ENCODE results near the gene TFPI2. TPM values are rescaled to one million over a fixed set of nuclear protein-coding genes. Genes with fewer than 3 reads are reported as not detected.
"Not testable (repeated sequence)": the region's sequence is repeated elsewhere in the genome, so short reads cannot be mapped to it uniquely, and the experiment has no call there.

Gene TFPI2
- total and polyA plus RNA-seq, 4 donors, result 1.4 to 9.1 (median 3.6) TPM

GRCh38 chr7:93920496-93921182 lies 30.1 kb upstream of the TFPI2 start:
- TF ChIP-seq HNF4G (IDR thresholded peaks at IDR 0.05) (no peak), EGR1 (IDR thresholded peaks at IDR 0.05; ENCODE audit: low read depth in 2 of 2) (no peak), JUND (IDR thresholded peaks at IDR 0.05) (no peak), FOXA1 (IDR thresholded peaks at IDR 0.05) (no peak)
- H3K9ac ChIP-seq (ENCODE audit: low read depth in 1 of 2, low read length in 2 of 2), result no peak overlapping the region
- peaks cover 0 to 7% (median 0%) of the 10 kb centered on the region in 4 donors for H3K27me3 ChIP-seq (ENCODE audit: control insufficient read depth in 4 of 4, insufficient read depth in 4 of 4, low read length in 3 of 4)
- peaks cover 0 to 9% (median 4%) of the 10 kb centered on the region in 4 donors for H3K4me1 ChIP-seq (ENCODE audit: control insufficient read depth in 4 of 4, insufficient read depth in 4 of 4, low read length in 3 of 4)
- WGBS, result 68% methylated on average over 6 of the region's 6 CpGs
- H3K9me3 ChIP-seq (ENCODE audit: control insufficient read depth in 4 of 4, low read length in 3 of 4), result no peaks in the 10 kb centered on the region
- H3K4me3 ChIP-seq (ENCODE audit: low read depth in 1 of 3, low read length in 3 of 3), result no peak overlapping the region
- no peaks in the 10 kb centered on the region for H3K36me3 ChIP-seq (ENCODE audit: control insufficient read depth in 4 of 4, insufficient read depth in 3 of 4, low read depth in 1 of 4, low read length in 3 of 4)
- DNase-seq (ENCODE audit: low spot score), result no peak
- H3K27ac ChIP-seq (ENCODE audit: low read depth in 1 of 2, low read length in 2 of 2), result peak overlapping the region; percentile 13 to 46

GRCh38 chr7:93916315-93916714 lies 25.8 kb upstream of the TFPI2 start:
- H3K4me1 ChIP-seq (ENCODE audit: control insufficient read depth in 4 of 4, insufficient read depth in 4 of 4, low read length in 3 of 4); H3K27ac ChIP-seq (ENCODE audit: low read depth in 1 of 2, low read length in 2 of 2); H3K9me3 ChIP-seq (ENCODE audit: control insufficient read depth in 4 of 4, low read length in 3 of 4); H3K27me3 ChIP-seq (ENCODE audit: control insufficient read depth in 4 of 4, insufficient read depth in 4 of 4, low read length in 3 of 4); DNase-seq (ENCODE audit: low spot score); H3K9ac ChIP-seq (ENCODE audit: low read depth in 1 of 2, low read length in 2 of 2); H3K4me3 ChIP-seq (ENCODE audit: low read depth in 1 of 3, low read length in 3 of 3); H3K36me3 ChIP-seq (ENCODE audit: control insufficient read depth in 4 of 4, insufficient read depth in 3 of 4, low read depth in 1 of 4, low read length in 3 of 4): not testable (repeated sequence)
- WGBS, result 78% methylated on average over 4 of the region's 4 CpGs

GRCh38 chr7:93915888-93916287 lies 25.3 kb upstream of the TFPI2 start:
- not testable (repeated sequence) for H3K27ac ChIP-seq (ENCODE audit: low read depth in 1 of 2, low read length in 2 of 2); H3K9ac ChIP-seq (ENCODE audit: low read depth in 1 of 2, low read length in 2 of 2)

GRCh38 chr7:93915206-93915842 lies 24.8 kb upstream of the TFPI2 start:
- DNase-seq (ENCODE audit: low spot score); H3K27me3 ChIP-seq (ENCODE audit: control insufficient read depth in 4 of 4, insufficient read depth in 4 of 4, low read length in 3 of 4); H3K9ac ChIP-seq (ENCODE audit: low read depth in 1 of 2, low read length in 2 of 2); H3K4me1 ChIP-seq (ENCODE audit: control insufficient read depth in 4 of 4, insufficient read depth in 4 of 4, low read length in 3 of 4); H3K36me3 ChIP-seq (ENCODE audit: control insufficient read depth in 4 of 4, insufficient read depth in 3 of 4, low read depth in 1 of 4, low read length in 3 of 4); H3K4me3 ChIP-seq (ENCODE audit: low read depth in 1 of 3, low read length in 3 of 3); H3K9me3 ChIP-seq (ENCODE audit: control insufficient read depth in 4 of 4, low read length in 3 of 4); H3K27ac ChIP-seq (ENCODE audit: low read depth in 1 of 2, low read length in 2 of 2): not testable (repeated sequence)
- WGBS, result 72% methylated on average over 3 of the region's 3 CpGs

More at GRCh38 chr7:93915888-93916287, 25.3 kb upstream of the TFPI2 start:
- DNase-seq (ENCODE audit: low spot score); H3K4me1 ChIP-seq (ENCODE audit: control insufficient read depth in 4 of 4, insufficient read depth in 4 of 4, low read length in 3 of 4); H3K27me3 ChIP-seq (ENCODE audit: control insufficient read depth in 4 of 4, insufficient read depth in 4 of 4, low read length in 3 of 4); H3K4me3 ChIP-seq (ENCODE audit: low read depth in 1 of 3, low read length in 3 of 3); H3K9me3 ChIP-seq (ENCODE audit: control insufficient read depth in 4 of 4, low read length in 3 of 4); H3K36me3 ChIP-seq (ENCODE audit: control insufficient read depth in 4 of 4, insufficient read depth in 3 of 4, low read depth in 1 of 4, low read length in 3 of 4): not testable (repeated sequence)

GRCh38 chr7:93914581-93915066 lies 24.1 kb upstream of the TFPI2 start:
- no peak overlapping the region for H3K9ac ChIP-seq (ENCODE audit: low read depth in 1 of 2, low read length in 2 of 2)
- H3K27me3 ChIP-seq (ENCODE audit: control insufficient read depth in 4 of 4, insufficient read depth in 4 of 4, low read length in 3 of 4), result no peaks in the 10 kb centered on the region
- H3K36me3 ChIP-seq (ENCODE audit: control insufficient read depth in 4 of 4, insufficient read depth in 3 of 4, low read depth in 1 of 4, low read length in 3 of 4), result no peaks in the 10 kb centered on the region
- DNase-seq (ENCODE audit: low spot score), result no peak
- H3K27ac ChIP-seq (ENCODE audit: low read depth in 1 of 2, low read length in 2 of 2), result no peak overlapping the region
- no peaks in the 10 kb centered on the region for H3K4me1 ChIP-seq (ENCODE audit: control insufficient read depth in 4 of 4, insufficient read depth in 4 of 4, low read length in 3 of 4)
- no peak overlapping the region for H3K4me3 ChIP-seq (ENCODE audit: low read depth in 1 of 3, low read length in 3 of 3)
- no peaks in the 10 kb centered on the region for H3K9me3 ChIP-seq (ENCODE audit: control insufficient read depth in 4 of 4, low read length in 3 of 4)
- 49% methylated on average over 7 of the region's 7 CpGs for WGBS
- TF ChIP-seq CTCF (IDR thresholded peaks at IDR 0.05; ENCODE audit: low read depth, low read length, missing input control) (no peak), GABPA (IDR thresholded peaks at IDR 0.05 in 1 of 2, conservative IDR thresholded peaks at IDR 0.05 in 1 of 2) (no peak), HNF4G (IDR thresholded peaks at IDR 0.05) (no peak), ATF3 (IDR thresholded peaks at IDR 0.05) (no peak), TAF1 (conservative IDR thresholded peaks at IDR 0.05) (no peak), FOXA2 (IDR thresholded peaks at IDR 0.05) (no peak), HNF4A (conservative IDR thresholded peaks at IDR 0.05) (no peak), ZBTB33 (IDR thresholded peaks at IDR 0.05) (no peak)

Data from liver (tissue), 9 donors.